ENCODE results near the gene C20orf202. TPM values are rescaled to one million over a fixed set of nuclear protein-coding genes. Genes with fewer than 3 reads are reported as not detected.
A peak's percentile ranks its signal among the peaks of the same experiment; 100 is the strongest.

C20orf202 gene
- total RNA-seq, 1 donor from 2014 or later: not detected

GRCh38 chr20:1183153-1183552 is 20.1 kb upstream of the C20orf202 start:
- no peak overlapping the region for H3K4me3 Mint-ChIP-seq (ENCODE audit: unreplicated experiment)
- no peak overlapping the region for H3K4me2 ChIP-seq (ENCODE audit: low read length)
- peaks cover 33% of the 10 kb centered on the region for H3K27me3 Mint-ChIP-seq (ENCODE audit: low read depth, unreplicated experiment)
- H3K4me1 Mint-ChIP-seq (ENCODE audit: low read depth, unreplicated experiment): no peaks in the 10 kb centered on the region
- no peaks in the 10 kb centered on the region for H3K79me2 ChIP-seq (ENCODE audit: insufficient read depth, low read length)
- H3K9me3 ChIP-seq (ENCODE audit: insufficient read depth, low read depth, low read length): no peaks in the 10 kb centered on the region
- no peaks in the 10 kb centered on the region for H3K36me3 ChIP-seq (ENCODE audit: insufficient read depth, low read length)
- FAIRE-seq: no peak
- peaks cover 38% of the 10 kb centered on the region for H3K27me3 ChIP-seq (ENCODE audit: insufficient read depth, low read length)
- no peak overlapping the region for H2AFZ ChIP-seq (ENCODE audit: low read depth, low read length)
- peaks cover 8% of the 10 kb centered on the region for H4K20me1 ChIP-seq (ENCODE audit: insufficient read depth, low read length)
- H3K9me3 Mint-ChIP-seq (ENCODE audit: unreplicated experiment): peaks cover 4% of the 10 kb centered on the region
- no peak overlapping the region for H3K27ac ChIP-seq (ENCODE audit: low read depth, low read length)
- TF ChIP-seq CTCF (IDR thresholded peaks at IDR 0.05; ENCODE audit: insufficient read depth, low read depth, low read length) (no peak), EZH2 (IDR thresholded peaks at IDR 0.05; ENCODE audit: insufficient read depth, low read length) (no peak)
- no peaks in the 10 kb centered on the region for H3K4me1 ChIP-seq (ENCODE audit: insufficient read depth, low read length)
- no peak overlapping the region for H3K27ac Mint-ChIP-seq (ENCODE audit: unreplicated experiment)
- peaks cover 1% of the 10 kb centered on the region for H3K36me3 Mint-ChIP-seq (ENCODE audit: low read depth, unreplicated experiment)
- H3K9ac ChIP-seq (ENCODE audit: low read length): no peak overlapping the region
- no peak for DNase-seq (ENCODE audit: low read depth)
- no peak overlapping the region for H3K4me3 ChIP-seq (ENCODE audit: insufficient read depth, low read depth, low read length)

GRCh38 chr20:1184260-1184637 is 19.0 kb upstream of the C20orf202 start:
- no peaks in the 10 kb centered on the region for H3K79me2 ChIP-seq (ENCODE audit: insufficient read depth, low read length)
- peaks cover 1% of the 10 kb centered on the region for H3K36me3 Mint-ChIP-seq (ENCODE audit: low read depth, unreplicated experiment)
- no peaks in the 10 kb centered on the region for H3K9me3 ChIP-seq (ENCODE audit: insufficient read depth, low read depth, low read length)
- FAIRE-seq (no peak), DNase-seq (ENCODE audit: low read depth) (no peak)
- no peaks in the 10 kb centered on the region for H3K4me1 Mint-ChIP-seq (ENCODE audit: low read depth, unreplicated experiment)
- H3K4me2 ChIP-seq (ENCODE audit: low read length): no peak overlapping the region
- H3K9me3 Mint-ChIP-seq (ENCODE audit: unreplicated experiment): peaks cover 4% of the 10 kb centered on the region
- H3K27ac ChIP-seq (ENCODE audit: low read depth, low read length): no peak overlapping the region
- H3K4me3 Mint-ChIP-seq (ENCODE audit: unreplicated experiment): peak overlapping the region; percentile 87
- peaks cover 45% of the 10 kb centered on the region for H3K27me3 ChIP-seq (ENCODE audit: insufficient read depth, low read length)
- H3K9ac ChIP-seq (ENCODE audit: low read length): no peak overlapping the region
- H3K4me3 ChIP-seq (ENCODE audit: insufficient read depth, low read depth, low read length): no peak overlapping the region
- H3K36me3 ChIP-seq (ENCODE audit: insufficient read depth, low read length): no peaks in the 10 kb centered on the region
- H4K20me1 ChIP-seq (ENCODE audit: insufficient read depth, low read length): peaks cover 8% of the 10 kb centered on the region
- H2AFZ ChIP-seq (ENCODE audit: low read depth, low read length): no peak overlapping the region
- H3K4me1 ChIP-seq (ENCODE audit: insufficient read depth, low read length): no peaks in the 10 kb centered on the region
- peak overlapping the region; percentile 48 for H3K27ac Mint-ChIP-seq (ENCODE audit: unreplicated experiment)
- H3K27me3 Mint-ChIP-seq (ENCODE audit: low read depth, unreplicated experiment): peaks cover 34% of the 10 kb centered on the region
- TF ChIP-seq EZH2 (IDR thresholded peaks at IDR 0.05; ENCODE audit: insufficient read depth, low read length): no peak
- no peak for TF ChIP-seq CTCF (IDR thresholded peaks at IDR 0.05; ENCODE audit: insufficient read depth, low read depth, low read length)

- H3K36me3 ChIP-seq (ENCODE audit: insufficient read depth, low read length): no peaks in the 10 kb centered on the region
- H2AFZ ChIP-seq (ENCODE audit: low read depth, low read length): no peak within 1 kb of the TSS
- DNase-seq (ENCODE audit: low read depth) (no peak), FAIRE-seq (no peak)
- peaks cover 8% of the 10 kb centered on the region for H4K20me1 ChIP-seq (ENCODE audit: insufficient read depth, low read length)
- H3K4me2 ChIP-seq (ENCODE audit: low read length): peak within 1 kb of the TSS; percentile 54
- H3K36me3 Mint-ChIP-seq (ENCODE audit: low read depth, unreplicated experiment): peaks cover 1% of the 10 kb centered on the region
- H3K4me3 ChIP-seq (ENCODE audit: insufficient read depth, low read depth, low read length): no peak within 1 kb of the TSS
- H3K27me3 Mint-ChIP-seq (ENCODE audit: low read depth, unreplicated experiment): peaks cover 39% of the 10 kb centered on the region
- TF ChIP-seq CTCF (IDR thresholded peaks at IDR 0.05; ENCODE audit: insufficient read depth, low read depth, low read length): no peak
- TF ChIP-seq EZH2 (IDR thresholded peaks at IDR 0.05; ENCODE audit: insufficient read depth, low read length): peak; percentile 93
- H3K4me1 ChIP-seq (ENCODE audit: insufficient read depth, low read length): no peaks in the 10 kb centered on the region
- H3K27me3 ChIP-seq (ENCODE audit: insufficient read depth, low read length): peaks cover 49% of the 10 kb centered on the region
- H3K9me3 ChIP-seq (ENCODE audit: insufficient read depth, low read depth, low read length): no peaks in the 10 kb centered on the region
- H3K4me3 Mint-ChIP-seq (ENCODE audit: unreplicated experiment): peak within 1 kb of the TSS; percentile 87
- no peak within 1 kb of the TSS for H3K27ac ChIP-seq (ENCODE audit: low read depth, low read length)
- H3K79me2 ChIP-seq (ENCODE audit: insufficient read depth, low read length): no peaks in the 10 kb centered on the region
- H3K27ac Mint-ChIP-seq (ENCODE audit: unreplicated experiment): peak within 1 kb of the TSS; percentile 48
- peaks cover 4% of the 10 kb centered on the region for H3K9me3 Mint-ChIP-seq (ENCODE audit: unreplicated experiment)
- H3K4me1 Mint-ChIP-seq (ENCODE audit: low read depth, unreplicated experiment): no peaks in the 10 kb centered on the region
- no peak within 1 kb of the TSS for H3K9ac ChIP-seq (ENCODE audit: low read length)
Measured at GRCh38 chr20:1184638-1185315, 18.5 kb upstream of the C20orf202 start, which contains the start of gene TMEM74B. Gene TMEM74B (minus strand): TSS chr20:1184981. CDS start chr20:1183801, 1,180 bp downstream.

Data from astrocyte (in vitro differentiated cells and primary cell).